IPS-18c (cell line): ENCODE results near the gene TMSB4X.
"Not testable (repeated sequence)": the region's sequence is repeated elsewhere in the genome, so short reads cannot be mapped to it uniquely, and the experiment has no call there.

Experiments used
- H3K4me3 ChIP-seq: 2 replicates; pipeline ENCODE4 v1.7.0; 2013; ENCODE audit warnings: low read depth, mild to moderate bottlenecking, low read length, moderate library complexity; ENCODE audit not compliant: insufficient read depth
- H3K9me3 ChIP-seq: one replicate; pipeline ENCODE4 v1.6.1; 2013; ENCODE audit warnings: mild to moderate bottlenecking, low read length, moderate library complexity; ENCODE audit not compliant: control insufficient read depth, insufficient read depth

Gene TMSB4X

DNA sequence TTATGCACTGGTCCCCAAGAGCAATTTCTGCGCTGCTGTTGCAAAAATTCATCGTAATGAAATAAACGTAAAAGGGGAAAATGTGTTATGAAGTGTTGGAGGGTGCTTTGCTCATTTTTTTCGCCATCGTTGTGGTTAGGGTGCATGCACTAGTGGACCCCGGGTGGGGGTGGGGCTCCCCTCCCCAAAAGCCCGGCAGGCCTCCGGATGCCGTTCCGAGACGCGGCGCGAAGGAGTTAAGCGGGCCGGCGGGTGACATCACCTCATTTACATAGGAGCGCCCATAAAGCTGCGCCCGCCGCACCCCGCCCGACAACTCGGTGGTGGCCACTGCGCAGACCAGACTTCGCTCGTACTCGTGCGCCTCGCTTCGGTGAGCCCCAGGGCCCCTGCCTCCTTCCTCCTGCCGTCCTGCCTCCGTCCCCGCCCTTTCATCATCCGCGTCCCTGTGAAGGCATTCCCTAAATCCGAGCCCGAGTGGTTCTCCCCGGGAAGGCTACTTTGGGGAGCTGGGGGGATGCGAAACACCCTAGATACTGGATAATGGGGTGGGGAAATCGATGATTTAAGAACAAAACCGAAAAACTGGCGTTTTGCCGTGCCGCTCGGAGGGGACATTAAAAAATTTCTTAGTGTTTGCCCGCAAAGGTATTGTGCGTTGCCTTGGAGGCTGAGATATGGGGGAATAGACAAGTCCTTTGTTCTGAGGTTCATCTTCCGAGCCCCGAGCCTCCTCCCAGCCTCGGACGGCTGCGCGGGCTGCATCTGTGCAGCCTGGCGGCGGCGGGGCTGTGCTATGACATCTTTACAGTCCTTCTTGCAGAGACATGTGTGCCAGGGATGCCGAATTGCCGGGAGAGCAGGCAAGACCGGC, at the start of gene TMSB4X:
TSS of gene TMSB4X (plus strand) at position 315 of the 874 bp plus-strand sequence.
- H3K4me3 ChIP-seq, result peak within 1 kb of the TSS; percentile 91
- H3K9me3 ChIP-seq, result peaks cover 6% of the 10 kb centered on the region

DNA sequence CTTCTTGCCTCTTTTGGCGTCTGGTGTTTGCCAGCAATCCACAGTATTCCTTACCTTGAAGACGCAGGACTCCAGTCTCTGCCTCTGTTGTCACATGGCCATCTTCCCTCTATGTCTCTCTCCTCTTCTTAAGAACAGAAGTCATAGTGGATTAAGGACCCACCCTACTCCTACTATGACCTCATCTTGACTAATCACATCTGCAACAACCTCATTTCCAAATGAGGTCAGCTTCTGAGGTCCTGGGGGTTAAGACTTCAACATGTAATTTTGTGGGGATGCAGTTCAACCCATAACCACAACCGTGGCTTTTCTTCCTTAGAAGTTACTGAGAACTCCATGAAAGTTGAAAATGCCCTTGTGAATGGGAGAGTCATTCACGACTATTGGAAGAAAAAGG, 45.2 kb upstream of the TMSB4X start:
- peaks cover 3% of the 10 kb centered on the region for H3K9me3 ChIP-seq
- no peak overlapping the region for H3K4me3 ChIP-seq

DNA sequence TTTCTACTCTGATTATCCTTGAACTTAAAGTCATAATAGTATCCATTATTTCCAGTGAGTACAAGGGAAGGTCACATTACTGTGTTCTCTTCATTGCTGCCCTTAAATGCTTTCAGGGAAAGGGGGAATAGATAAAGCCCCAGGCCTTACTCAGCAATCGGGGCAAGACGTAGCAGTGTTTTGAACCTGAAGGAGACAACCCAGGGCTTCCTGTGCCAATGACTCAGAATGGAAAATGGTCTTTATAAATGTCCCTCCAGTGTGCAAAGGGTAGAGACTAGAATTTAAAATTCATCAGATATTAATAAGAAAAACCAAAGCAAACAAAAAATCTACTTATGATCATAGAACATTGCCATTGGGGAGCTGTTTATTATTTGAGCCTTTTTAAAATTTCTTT, 44.8 kb upstream of the TMSB4X start:
- H3K4me3 ChIP-seq, result no peak overlapping the region
- H3K9me3 ChIP-seq, result peaks cover 3% of the 10 kb centered on the region

DNA sequence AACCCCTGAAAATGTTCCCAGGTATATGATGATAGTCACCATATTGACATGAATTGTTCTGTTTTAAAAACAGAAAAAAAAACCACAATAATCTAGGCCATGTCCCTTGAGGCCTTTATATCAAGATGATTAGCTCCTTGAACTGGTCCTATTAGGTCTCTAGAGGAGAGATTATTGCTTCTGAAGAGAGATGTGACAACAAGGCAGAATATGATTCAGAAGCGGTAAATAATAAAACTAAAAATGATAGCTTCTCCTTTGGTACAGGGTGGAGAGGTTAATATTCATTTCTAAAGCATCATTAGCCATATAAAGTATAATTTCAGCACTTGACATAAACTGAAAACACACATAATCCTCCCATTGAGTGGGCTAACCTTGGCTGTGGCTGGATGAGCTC, 42.7 kb upstream of the TMSB4X start:
- Histone ChIP-seq H3K4me3 (no peak overlapping the region), H3K9me3 (peaks cover 3% of the 10 kb centered on the region)

DNA sequence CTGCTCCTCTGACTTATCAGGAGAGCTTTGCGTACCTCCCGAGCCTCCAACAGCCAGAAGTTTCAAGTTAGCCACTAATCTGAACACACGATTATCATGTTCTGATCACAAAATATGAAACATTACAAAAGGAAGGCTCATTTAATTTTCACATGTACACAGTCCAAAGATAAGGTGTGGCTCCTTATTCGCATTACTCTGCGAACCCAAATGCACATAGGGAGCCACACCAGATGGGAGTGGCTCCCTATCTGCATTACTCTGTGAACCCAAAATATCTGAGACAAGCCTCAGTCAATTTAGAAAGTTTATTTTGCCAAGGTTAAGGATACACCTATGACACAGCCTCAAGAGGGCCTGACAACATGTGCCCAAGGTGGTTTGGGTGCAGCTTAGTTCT, 40.1 kb upstream of the TMSB4X start:
- H3K9me3 ChIP-seq, result peaks cover 3% of the 10 kb centered on the region
- H3K4me3 ChIP-seq, result no peak overlapping the region

DNA sequence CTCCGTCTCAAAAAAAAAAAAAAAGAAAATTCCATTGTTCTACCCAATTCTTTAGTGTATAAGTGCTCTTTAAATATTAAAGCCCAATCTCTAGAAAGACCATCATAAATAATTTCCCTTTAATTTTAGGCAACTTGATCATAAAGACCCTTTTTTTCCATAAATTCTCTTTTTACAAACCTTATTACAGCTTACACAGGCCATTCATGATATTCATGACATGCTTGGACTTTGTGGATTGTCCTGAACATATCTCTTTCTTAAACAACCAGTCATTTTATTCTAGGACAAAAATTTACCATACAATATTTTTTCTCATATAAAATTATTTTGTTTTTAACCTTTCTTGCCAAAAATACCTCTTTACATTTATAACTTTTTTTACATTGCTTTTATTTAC, 38.0 kb upstream of the TMSB4X start:
- peaks cover 4% of the 10 kb centered on the region for H3K9me3 ChIP-seq
- no peak overlapping the region for H3K4me3 ChIP-seq

DNA sequence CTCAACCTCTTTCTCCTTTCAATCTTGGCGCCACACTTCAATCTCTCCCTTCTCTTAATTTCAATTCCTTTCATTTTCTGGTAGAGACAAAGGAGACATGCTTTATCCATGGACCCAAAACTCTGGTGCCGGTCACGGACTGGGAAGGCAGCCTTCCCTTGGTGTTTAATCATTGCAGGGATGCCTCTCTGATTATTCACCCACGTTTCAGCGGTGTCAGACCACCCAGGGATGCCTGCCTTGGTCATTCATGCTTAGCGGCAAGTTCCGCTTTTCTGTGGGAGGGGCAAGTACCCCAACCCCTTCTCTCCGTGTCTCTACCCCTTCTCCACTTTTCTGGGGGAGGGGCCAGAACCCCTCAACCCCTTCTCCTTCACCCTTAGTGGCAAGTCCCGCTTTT, 34.4 kb upstream of the TMSB4X start:
- not testable (repeated sequence) for H3K4me3 ChIP-seq, H3K9me3 ChIP-seq

DNA sequence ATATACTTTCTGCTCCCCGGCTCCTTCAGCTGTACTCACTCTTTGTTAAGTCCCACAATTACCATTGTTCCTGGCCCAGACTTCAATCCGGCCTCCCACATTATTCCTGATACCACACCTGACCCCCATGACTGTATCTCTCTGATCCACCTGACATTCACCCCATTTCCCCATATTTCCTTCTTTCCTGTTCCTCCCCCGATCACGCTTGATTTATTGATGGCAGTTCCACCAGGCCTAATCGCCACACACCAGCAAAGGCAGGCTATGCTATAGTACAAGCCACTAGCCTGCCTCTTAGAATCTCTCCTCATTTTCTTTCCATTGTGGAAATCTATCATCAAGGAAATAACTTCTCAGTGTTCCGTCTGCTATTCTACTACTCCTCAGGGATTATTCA, 31.3 kb upstream of the TMSB4X start:
- H3K4me3 ChIP-seq, H3K9me3 ChIP-seq: not testable (repeated sequence)

DNA sequence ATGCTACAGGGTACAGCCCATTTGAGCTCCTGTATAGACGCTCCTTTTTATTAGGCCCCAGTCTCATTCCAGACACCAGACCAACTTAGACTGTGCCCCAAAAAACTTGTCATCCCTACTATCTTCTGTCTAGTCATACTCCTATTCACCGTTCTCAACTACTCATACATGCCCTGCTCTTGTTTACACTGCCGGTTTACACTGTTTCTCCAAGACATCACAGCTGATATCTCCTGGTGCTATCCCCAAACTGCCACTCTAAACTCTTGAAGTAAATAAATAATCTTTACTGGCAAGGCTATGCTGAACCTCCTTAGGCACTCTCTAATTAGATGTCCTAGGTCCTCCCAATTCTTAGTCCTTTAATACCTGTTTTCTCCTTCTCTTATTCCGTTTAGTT, 30.5 kb upstream of the TMSB4X start:
- H3K4me3 ChIP-seq, H3K9me3 ChIP-seq: not testable (repeated sequence)

DNA sequence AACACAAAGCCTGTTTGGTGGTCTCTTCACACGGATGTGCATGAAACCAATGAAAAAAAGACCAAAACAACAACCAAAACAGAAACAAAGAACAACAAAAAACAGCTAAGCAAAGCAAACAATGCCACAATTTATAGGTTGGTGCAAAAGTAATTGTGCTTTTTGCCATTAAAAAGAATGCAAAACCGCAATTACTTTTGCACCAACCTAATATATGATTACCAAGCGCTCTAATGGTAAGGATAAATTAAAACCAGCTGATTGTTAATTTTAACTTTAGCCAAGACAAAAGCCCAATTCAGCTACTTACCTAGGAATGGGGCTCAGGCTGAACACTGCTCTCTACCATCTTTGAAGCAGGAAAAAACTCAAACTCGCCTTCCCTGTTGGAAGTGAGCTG, 29.4 kb upstream of the TMSB4X start:
- H3K4me3 ChIP-seq, result no peak overlapping the region
- peaks cover 3% of the 10 kb centered on the region for H3K9me3 ChIP-seq

DNA sequence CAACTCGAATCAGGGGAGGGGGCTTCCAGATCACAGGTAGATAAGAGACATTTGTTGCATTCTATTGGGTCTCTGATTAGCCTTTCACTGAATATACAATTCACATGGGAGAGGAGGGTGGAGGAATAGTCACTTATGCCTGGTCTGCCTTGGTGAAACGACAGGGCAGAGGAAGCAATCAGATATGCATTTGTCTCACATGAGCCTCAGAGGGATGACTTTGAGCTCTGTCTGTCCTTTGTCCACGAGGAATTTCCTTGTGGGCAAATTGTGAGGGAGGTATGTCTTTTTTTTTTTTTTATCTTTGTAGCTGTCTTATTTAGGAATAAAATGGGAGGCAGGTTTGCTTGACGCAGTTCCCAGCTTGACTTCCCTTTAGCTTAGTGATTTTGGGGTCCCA, 28.5 kb upstream of the TMSB4X start:
- Histone ChIP-seq H3K4me3 (no peak overlapping the region), H3K9me3 (no peaks in the 10 kb centered on the region)

DNA sequence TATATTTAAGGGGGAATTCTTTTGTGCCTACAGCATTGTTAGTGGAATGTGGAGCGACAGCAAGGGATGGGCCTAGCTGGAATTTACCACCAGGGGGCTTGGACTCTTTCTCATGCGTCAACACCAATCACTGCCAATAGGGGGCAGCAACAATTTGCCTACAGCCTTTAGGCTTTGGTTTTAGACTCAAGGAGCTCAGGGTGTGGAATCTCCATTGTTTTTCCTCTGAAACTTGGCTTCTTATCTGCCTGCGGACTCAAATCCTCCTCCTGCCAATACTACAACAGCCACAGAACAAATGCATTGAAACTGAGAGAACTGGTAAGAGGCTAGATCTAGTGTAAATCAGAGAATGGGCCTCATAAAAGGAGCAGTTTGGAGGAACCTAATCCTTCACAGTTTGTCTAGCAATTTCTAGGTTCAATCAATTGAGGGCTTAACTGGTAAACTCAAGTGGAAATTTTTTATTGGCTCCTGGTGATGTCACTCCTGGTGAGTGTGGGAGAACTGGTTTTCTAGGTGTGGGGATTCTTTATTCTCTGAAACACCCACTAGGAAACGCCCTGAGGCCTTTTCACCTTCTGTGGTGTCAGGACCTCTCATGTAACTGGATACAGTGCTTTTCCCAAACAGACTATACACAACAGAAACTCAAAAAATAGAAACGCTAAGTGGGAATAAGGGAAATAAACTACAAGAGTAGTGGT, 27.9 kb upstream of the TMSB4X start:
- H3K9me3 ChIP-seq, result peaks cover 2% of the 10 kb centered on the region
- H3K4me3 ChIP-seq, result no peak overlapping the region

DNA sequence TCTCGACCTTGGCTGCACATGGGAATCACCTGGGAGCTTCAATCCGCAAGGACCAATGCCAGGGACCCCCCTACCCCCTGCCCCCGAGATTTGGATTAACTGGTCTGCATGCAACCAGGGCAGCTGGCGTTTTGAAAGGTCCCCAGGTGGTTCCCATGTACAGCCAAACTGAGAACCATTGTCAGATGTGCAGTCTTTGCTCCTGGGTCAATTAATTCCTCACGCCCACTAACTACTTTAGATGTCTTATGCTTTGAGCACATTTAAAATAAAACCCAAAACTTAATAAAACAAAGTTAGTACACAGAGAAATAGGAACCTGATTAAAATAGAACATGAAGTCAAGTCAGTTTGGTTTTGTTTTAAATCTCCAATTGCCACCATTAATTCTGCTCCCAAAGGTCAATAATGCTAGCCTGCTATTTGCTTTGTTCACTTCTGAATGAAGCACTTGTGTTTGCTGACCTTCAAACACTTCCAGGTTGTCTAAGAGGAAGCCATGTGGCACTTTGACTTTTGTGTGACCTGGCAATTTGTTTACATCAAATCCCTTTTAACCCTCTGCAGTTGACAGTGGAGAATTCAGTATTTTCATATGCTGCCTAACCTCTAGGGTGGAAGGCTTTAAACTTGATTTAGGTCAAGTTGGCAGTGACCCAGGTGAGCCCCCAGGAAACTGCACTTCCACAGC, 27.2 kb upstream of the TMSB4X start:
- H3K4me3 ChIP-seq, result no peak overlapping the region
- peaks cover 2% of the 10 kb centered on the region for H3K9me3 ChIP-seq

DNA sequence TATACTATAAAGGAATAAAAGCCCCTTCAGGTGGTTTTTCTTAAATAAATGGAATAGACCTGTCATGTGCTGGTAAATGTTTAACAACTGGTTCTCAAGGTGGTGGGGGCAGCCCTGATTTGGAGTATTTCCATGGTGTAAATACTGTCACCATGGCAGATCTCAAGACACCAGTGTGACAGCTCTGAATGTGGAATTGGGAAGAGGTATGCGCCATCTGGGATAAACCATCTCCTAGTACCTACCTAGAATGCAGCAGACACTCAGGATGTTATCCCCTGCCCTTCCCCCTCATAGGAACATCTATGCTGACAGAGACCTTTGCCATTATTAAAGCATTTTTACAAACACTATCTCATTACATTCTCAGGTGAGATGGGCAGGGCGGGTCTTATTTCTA, 26.4 kb upstream of the TMSB4X start:
- H3K9me3 ChIP-seq, result peaks cover 2% of the 10 kb centered on the region
- H3K4me3 ChIP-seq, result no peak overlapping the region

DNA sequence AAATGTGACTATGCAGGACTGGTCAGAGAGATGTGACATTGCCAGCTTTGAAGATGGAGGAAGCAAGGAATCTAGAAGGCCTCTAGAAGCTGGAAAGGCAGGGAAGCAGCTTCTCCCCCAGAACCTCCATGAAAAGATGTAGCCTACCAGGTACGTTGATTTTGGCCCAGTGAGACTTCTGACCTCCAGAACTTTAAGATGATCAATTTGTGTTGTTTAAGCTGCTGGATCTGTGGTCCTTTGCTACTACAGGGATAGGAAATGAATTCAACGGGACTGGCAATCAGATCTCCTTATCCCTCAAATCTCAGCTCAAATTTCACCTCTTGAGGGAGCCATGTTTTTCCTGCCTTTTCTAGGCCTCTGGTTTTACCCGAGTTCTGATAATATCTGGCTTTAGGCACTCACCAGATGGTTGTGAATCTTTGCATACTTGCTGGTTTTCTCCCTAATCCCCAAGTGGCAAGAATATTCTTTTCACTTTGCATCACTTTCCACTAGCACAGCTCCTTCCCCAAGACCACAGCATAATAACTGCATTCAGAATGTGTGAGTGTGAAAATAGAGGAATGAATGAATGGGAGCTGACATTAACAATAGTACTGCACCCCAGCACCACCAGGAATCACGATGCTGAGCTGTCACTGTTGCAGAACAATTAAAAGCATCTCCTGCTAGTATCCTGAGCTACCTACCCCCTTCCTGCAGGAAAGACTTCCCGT, 25.5 kb upstream of the TMSB4X start:
- H3K4me3 ChIP-seq, result no peak overlapping the region
- peaks cover 2% of the 10 kb centered on the region for H3K9me3 ChIP-seq

DNA sequence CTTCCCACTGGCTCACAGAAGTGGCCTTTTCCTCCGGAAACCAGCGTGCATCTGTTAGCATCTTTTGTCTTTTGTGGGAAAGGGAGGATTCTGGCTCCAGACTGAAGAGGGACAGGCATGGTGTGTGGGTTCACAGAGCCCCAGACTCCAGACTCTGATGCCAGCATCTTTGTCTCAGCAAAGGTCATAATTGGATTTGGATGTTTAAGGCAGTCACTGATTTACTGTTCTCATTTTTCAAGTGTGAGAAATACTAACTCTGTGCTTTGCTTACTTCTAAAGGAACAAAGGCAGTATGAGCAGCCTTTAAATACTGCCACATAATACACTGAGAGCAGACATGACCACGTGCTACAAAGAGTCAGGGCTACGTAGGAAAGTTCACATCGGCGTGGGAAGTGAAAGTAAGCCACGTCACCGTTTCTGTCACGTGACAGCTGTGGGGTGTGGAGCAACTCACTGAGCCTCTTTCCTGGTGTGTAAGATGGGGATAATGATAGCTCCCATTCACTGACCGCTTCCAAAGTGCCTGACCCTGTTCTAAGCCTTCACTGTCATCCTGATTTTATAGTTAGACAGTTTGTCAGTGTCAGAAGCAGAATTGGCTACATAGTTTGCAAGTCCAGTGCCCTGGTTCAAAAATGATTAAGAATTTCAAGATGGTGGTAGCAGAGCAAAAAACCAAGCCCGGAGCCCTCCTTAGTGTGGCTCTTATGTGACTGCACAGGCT, 24.8 kb upstream of the TMSB4X start:
- no peak overlapping the region for H3K4me3 ChIP-seq
- peaks cover 2% of the 10 kb centered on the region for H3K9me3 ChIP-seq
